K562 (cell line): ENCODE results near the gene CASP7. TPM values are rescaled to one million over a fixed set of nuclear protein-coding genes. Genes with fewer than 3 reads are reported as not detected.
A peak's percentile ranks its signal among the peaks of the same experiment; 100 is the strongest.

ENCODE experiments used
- BACH1 ChIP-seq: fragments of 200-800 bp; sonication (Bioruptor generic); IDR thresholded peaks from 2 replicates; pipeline ENCODE4 v1.6.1; 2016; ENCODE audit warnings: missing genetic modification characterization, missing compliant biosample characterization
- CBFA2T3 ChIP-seq: fragments of 450-650 bp; IDR thresholded peaks from 2 replicates; pipeline ENCODE4 v1.6.1; 2017
- CBX8 ChIP-seq: fragments of 200-600 bp; sonication (generic); IDR thresholded peaks from 2 replicates; pipeline ENCODE4 v1.6.1; 2012; ENCODE audit warnings: borderline replicate concordance, mixed run types, low read depth, mild to moderate bottlenecking, moderate library complexity, mixed read lengths, low read length, control low read depth, inconsistent platforms; ENCODE audit not compliant: poor library complexity, severe bottlenecking; ENCODE audit errors: extremely low read depth
- FOXA3 ChIP-seq, 2 experiments: fragments of 450-650 bp in 1 of 2; sonication (generic) in 1 of 2; formaldehyde crosslinking; IDR thresholded peaks in 1 of 2; conservative IDR thresholded peaks in 1 of 2; 2 replicates each; pipeline versions ENCODE4 v1.4.0 to v1.8.0; 2020 to 2022; ENCODE audit warnings: mild to moderate bottlenecking in 2 of 2, missing genetic modification reagents in 1 of 2
- HNRNPK ChIP-seq: fragments of 200-400 bp; formaldehyde crosslinking; IDR thresholded peaks from one replicate; pipeline ENCODE4 v1.6.1; 2018; ENCODE audit warnings: mild to moderate bottlenecking, low read depth, low read length; ENCODE audit not compliant: poor library complexity, severe bottlenecking
- L3MBTL2 ChIP-seq: fragments of 450-650 bp; IDR thresholded peaks from 2 replicates; pipeline ENCODE4 v1.6.1; 2016; ENCODE audit warnings: mild to moderate bottlenecking, moderate library complexity
- MITF ChIP-seq: IDR thresholded peaks from 2 replicates; pipeline ENCODE4 v1.6.1; 2014; ENCODE audit warnings: antibody characterized with exemption
- MTF1 ChIP-seq: fragments of 250-450 bp; sonication (Bioruptor Pico); IDR thresholded peaks from 2 replicates; pipeline ENCODE4 v1.9.0; 2021; ENCODE audit warnings: moderate library complexity, mild to moderate bottlenecking, inconsistent platforms, borderline replicate concordance
- NFIX ChIP-seq: fragments of 250-450 bp; sonication (Bioruptor Pico); IDR thresholded peaks from 2 replicates; pipeline ENCODE4 v1.4.0; 2020; ENCODE audit warnings: low read depth, mild to moderate bottlenecking, moderate library complexity
- RUNX1 ChIP-seq: sonication (generic); IDR thresholded peaks from 2 replicates; pipeline ENCODE4 v1.6.1; 2016; ENCODE audit warnings: antibody characterized with exemption, low read depth
- SPI1 ChIP-seq: IDR thresholded peaks from 2 replicates; pipeline ENCODE4 v1.6.1; 2011; ENCODE audit warnings: low read depth, low read length, control low read depth, borderline replicate concordance
- SRSF7 ChIP-seq: fragments of 200-400 bp; formaldehyde crosslinking; optimal IDR thresholded peaks from 2 replicates; pipeline ENCODE3; 2017; ENCODE audit warnings: mild to moderate bottlenecking, low read depth, low read length
- TBL1XR1 ChIP-seq, 2 experiments: IDR thresholded peaks; 2 replicates each; pipeline ENCODE4 v1.6.1; 2012; ENCODE audit warnings: improper control_type of control experiment in 2 of 2, low read length in 2 of 2, mild to moderate bottlenecking in 1 of 2
- ZBTB33 ChIP-seq: sonication (generic); formaldehyde crosslinking; IDR thresholded peaks from 2 replicates; pipeline ENCODE4 v1.8.1; 2023; ENCODE audit warnings: mild to moderate bottlenecking, missing genetic modification reagents
- ZNF511 ChIP-seq: sonication (generic); formaldehyde crosslinking; IDR thresholded peaks from 2 replicates; pipeline ENCODE4 v1.8.0; 2022; ENCODE audit warnings: mild to moderate bottlenecking, missing genetic modification reagents
- ZNF740 ChIP-seq, 3 experiments: fragments of 200-800 bp in 1 of 3; sonication (Bioruptor generic) in 1 of 3; sonication (generic) in 1 of 3; formaldehyde crosslinking in 1 of 3; IDR thresholded peaks; 2 replicates each; pipeline versions ENCODE4 v1.6.1 to v1.8.0; 2016 to 2022; ENCODE audit warnings: mild to moderate bottlenecking in 2 of 3, missing compliant biosample characterization in 2 of 3, missing genetic modification characterization in 2 of 3, missing genetic modification reagents in 1 of 3
- polyA plus RNA-seq, 8 experiments: library from polyadenylated mRNA; depleted of rRNA in 4 of 8; stranded (reverse) in 5 of 8; unstranded in 3 of 8; fragments of >200 nt; fragmentation: Nextera tagmentation in 2 of 8; fragmentation: Illumina TruSeq in 1 of 8; extraction: Ambion mirVana in 2 of 8; extraction: Trizol in 1 of 8; gene quantifications; 2 replicates each; pipeline versions ENCODE4 v1.2.1 to v1.2.3, GENCODE V29; 2011 to 2014; ENCODE audit warnings: inconsistent platforms in 1 of 8, missing spikeins in 1 of 8
- total RNA-seq, 7 experiments: library from RNA; depleted of rRNA in 6 of 7; stranded (reverse); fragments of >200 nt in 6 of 7; fragmentation: Illumina TruSeq in 2 of 7; extraction: Trizol in 2 of 7; gene quantifications; 2 replicates each; pipeline versions ENCODE4 v1.2.1 to v1.2.3, GENCODE V29; 2011 to 2021; ENCODE audit warnings: low replicate concordance in 1 of 7
- TF ChIP-seq, protein P1 (sequence below): fragments of 250-450 bp; sonication (Bioruptor Pico); IDR thresholded peaks from 2 replicates; pipeline ENCODE4 v1.9.0; 2021; ENCODE audit warnings: mild to moderate bottlenecking, inconsistent platforms

The CASP7 gene
- total and polyA plus RNA-seq, 9 of the 15 experiments (the other 6 are each of a cell fraction or from before 2014, with no cell fraction given) = 2.2 to 23.3 (median 9.0) TPM

DNA sequence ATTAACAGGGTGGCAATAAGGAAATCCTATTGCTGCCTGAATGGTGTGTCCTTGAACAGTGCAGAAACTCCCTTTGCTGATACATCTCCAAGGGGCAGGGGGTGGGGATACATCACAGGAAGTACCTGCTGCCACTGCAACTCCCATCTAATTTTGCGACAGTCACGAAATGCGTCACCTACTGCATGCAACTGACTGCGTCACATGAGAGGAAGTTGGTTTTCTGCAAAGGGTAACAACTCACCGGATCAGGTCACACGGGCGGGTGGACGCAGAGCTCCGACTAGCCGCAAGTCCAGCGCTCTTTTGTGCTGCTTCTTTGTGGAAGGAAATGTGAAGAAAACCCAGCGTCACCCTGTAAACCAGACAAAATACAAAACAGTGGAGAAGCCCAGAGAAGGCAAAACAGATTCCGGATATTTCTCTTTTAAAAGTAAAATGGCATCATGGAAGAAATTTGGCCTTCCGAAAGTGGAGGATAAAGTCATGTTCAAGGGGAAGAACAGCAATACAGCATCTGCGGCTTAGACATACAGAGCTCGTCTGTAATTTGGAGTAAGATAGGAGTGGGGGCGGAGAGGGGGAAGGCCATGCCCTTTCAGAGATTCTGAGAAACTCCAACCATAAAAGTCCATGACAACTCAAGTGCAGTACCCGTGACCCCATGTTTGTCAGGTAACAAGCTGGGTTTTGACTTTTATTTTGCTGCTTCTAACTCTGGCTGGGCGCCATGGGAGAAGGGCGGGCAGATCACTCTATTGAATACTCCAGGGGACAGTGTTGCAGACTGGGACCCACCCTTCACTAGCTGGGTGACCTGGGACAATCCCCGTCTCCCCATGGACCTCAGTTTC lies 39.5 kb downstream of the CASP7 start (continued):
- TF ChIP-seq HNRNPK (no peak), BACH1 (no peak), CBX8 (no peak), MTF1 (no peak), FOXA3 (CRISPR knock-in tag; conservative IDR thresholded peaks at IDR 0.05 in 1 of 2, IDR thresholded peaks at IDR 0.05 in 1 of 2) (no peak), MITF (peak; percentile 41; the same call in 1 of the 2 replicates), L3MBTL2 (0 out of 2 replicates have a peak, but pooled peaks have one; percentile 32), TBL1XR1 (IDR thresholded peaks at IDR 0.05; ENCODE audit: low read length in 2 of 2) (no peak), ZNF511 (CRISPR knock-in tag) (no peak), SRSF7 (no peak), RUNX1 (no peak), ZNF740 (CRISPR knock-in tag; IDR thresholded peaks at IDR 0.05) (no peak), ZNF740 (tag; IDR thresholded peaks at IDR 0.05) (no peak), CBFA2T3 (no peak), ZBTB33 (CRISPR knock-in tag) (no peak), SPI1 (peak; percentile 58; the same call in 1 of the 2 replicates), NFIX (CRISPR knock-in tag) (no peak)
- TF ChIP-seq, protein P1, sequence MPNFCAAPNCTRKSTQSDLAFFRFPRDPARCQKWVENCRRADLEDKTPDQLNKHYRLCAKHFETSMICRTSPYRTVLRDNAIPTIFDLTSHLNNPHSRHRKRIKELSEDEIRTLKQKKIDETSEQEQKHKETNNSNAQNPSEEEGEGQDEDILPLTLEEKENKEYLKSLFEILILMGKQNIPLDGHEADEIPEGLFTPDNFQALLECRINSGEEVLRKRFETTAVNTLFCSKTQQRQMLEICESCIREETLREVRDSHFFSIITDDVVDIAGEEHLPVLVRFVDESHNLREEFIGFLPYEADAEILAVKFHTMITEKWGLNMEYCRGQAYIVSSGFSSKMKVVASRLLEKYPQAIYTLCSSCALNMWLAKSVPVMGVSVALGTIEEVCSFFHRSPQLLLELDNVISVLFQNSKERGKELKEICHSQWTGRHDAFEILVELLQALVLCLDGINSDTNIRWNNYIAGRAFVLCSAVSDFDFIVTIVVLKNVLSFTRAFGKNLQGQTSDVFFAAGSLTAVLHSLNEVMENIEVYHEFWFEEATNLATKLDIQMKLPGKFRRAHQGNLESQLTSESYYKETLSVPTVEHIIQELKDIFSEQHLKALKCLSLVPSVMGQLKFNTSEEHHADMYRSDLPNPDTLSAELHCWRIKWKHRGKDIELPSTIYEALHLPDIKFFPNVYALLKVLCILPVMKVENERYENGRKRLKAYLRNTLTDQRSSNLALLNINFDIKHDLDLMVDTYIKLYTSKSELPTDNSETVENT (CRISPR knock-in tag) = no peak
